Measurements from ENCODE around the gene HSPA8.

DNA sequence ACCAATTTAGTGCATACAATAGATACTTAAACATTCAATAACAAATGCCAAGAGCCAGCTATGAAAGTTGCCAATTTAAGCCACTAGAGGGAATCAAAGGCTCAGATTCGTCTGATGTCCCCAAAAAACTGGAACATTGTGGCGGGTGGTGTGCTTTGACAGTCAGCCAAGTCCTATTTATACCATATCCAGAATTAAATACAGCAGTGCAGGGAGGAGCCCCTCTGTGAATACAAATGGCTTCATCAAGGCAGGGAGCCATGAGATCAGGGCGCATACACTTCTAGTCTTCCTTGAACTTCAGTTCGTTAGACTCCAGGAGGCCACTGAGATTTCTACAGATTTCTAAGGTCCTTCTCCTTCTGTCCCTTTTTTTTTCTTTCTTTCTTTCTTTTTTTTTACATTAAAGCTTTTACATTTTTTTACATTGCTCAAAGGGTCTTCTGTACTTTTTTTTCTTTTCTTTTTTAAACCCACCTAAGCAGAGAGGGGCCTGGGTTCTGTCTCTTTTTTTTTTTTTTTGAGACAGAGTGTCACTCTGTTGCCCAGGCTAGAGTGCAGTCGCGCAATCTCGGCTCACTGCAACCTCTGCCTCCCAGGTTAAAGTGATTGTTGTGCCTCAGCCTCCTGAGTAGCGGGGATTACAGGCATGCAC is 41.5 kb upstream of the HSPA8 start:
- TF ChIP-seq SIN3A (IDR thresholded peaks at IDR 0.05; ENCODE audit: borderline replicate concordance, low read depth, low read length) (no peak), SMC3 (IDR thresholded peaks at IDR 0.05; ENCODE audit: low read depth, low read length) (peak; percentile 73), RCOR1 (IDR thresholded peaks at IDR 0.05; ENCODE audit: low read length) (no peak), USF2 (IDR thresholded peaks at IDR 0.05; ENCODE audit: borderline replicate concordance, low read depth, low read length) (no peak), TEAD4 (IDR thresholded peaks at IDR 0.05; ENCODE audit: borderline replicate concordance, insufficient read depth) (no peak), TAF1 (IDR thresholded peaks at IDR 0.05; ENCODE audit: borderline replicate concordance, low read depth, low read length) (no peak)
- TF ChIP-seq, protein P1, sequence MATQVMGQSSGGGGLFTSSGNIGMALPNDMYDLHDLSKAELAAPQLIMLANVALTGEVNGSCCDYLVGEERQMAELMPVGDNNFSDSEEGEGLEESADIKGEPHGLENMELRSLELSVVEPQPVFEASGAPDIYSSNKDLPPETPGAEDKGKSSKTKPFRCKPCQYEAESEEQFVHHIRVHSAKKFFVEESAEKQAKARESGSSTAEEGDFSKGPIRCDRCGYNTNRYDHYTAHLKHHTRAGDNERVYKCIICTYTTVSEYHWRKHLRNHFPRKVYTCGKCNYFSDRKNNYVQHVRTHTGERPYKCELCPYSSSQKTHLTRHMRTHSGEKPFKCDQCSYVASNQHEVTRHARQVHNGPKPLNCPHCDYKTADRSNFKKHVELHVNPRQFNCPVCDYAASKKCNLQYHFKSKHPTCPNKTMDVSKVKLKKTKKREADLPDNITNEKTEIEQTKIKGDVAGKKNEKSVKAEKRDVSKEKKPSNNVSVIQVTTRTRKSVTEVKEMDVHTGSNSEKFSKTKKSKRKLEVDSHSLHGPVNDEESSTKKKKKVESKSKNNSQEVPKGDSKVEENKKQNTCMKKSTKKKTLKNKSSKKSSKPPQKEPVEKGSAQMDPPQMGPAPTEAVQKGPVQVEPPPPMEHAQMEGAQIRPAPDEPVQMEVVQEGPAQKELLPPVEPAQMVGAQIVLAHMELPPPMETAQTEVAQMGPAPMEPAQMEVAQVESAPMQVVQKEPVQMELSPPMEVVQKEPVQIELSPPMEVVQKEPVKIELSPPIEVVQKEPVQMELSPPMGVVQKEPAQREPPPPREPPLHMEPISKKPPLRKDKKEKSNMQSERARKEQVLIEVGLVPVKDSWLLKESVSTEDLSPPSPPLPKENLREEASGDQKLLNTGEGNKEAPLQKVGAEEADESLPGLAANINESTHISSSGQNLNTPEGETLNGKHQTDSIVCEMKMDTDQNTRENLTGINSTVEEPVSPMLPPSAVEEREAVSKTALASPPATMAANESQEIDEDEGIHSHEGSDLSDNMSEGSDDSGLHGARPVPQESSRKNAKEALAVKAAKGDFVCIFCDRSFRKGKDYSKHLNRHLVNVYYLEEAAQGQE (IDR thresholded peaks at IDR 0.05; ENCODE audit: low read depth, low read length), result no peak
